ENCODE data around the gene JMJD4.

Gene JMJD4

GRCh38 chr1:227778401-227778947, 43.4 kb upstream of the JMJD4 start:
- TF ChIP-seq CTCF (IDR thresholded peaks at IDR 0.05; ENCODE audit: low read length, missing control alignments): no peak
- DNase-seq (ENCODE audit: low read depth): peak; percentile 35
- H3K4me3 ChIP-seq (replicated peaks; ENCODE audit: low read depth, low read length): no peak overlapping the region

- no peak overlapping the region for H3K4me3 ChIP-seq (replicated peaks; ENCODE audit: low read depth, low read length)
- no peak for TF ChIP-seq CTCF (IDR thresholded peaks at IDR 0.05; ENCODE audit: low read length, missing control alignments)
- DNase-seq (ENCODE audit: low read depth): no peak
Measured at GRCh38 chr1:227777646-227778045, 42.5 kb upstream of the JMJD4 start.

GRCh38 chr1:227777156-227777555, 42.1 kb upstream of the JMJD4 start:
- no peak for DNase-seq (ENCODE audit: low read depth)
- H3K4me3 ChIP-seq (replicated peaks; ENCODE audit: low read depth, low read length): no peak overlapping the region
- no peak for TF ChIP-seq CTCF (IDR thresholded peaks at IDR 0.05; ENCODE audit: low read length, missing control alignments)

GRCh38 chr1:227776331-227776771, 41.2 kb upstream of the JMJD4 start:
- peak; percentile 60 for DNase-seq (ENCODE audit: low read depth)
- no peak for TF ChIP-seq CTCF (IDR thresholded peaks at IDR 0.05; ENCODE audit: low read length, missing control alignments)

GRCh38 chr1:227775841-227776240, 40.7 kb upstream of the JMJD4 start:
- no peak for TF ChIP-seq CTCF (IDR thresholded peaks at IDR 0.05; ENCODE audit: low read length, missing control alignments)
- DNase-seq (ENCODE audit: low read depth): peak; percentile 7
- H3K4me3 ChIP-seq (replicated peaks; ENCODE audit: low read depth, low read length): no peak overlapping the region

More at GRCh38 chr1:227776331-227776771, 41.2 kb upstream of the JMJD4 start:
- no peak overlapping the region for H3K4me3 ChIP-seq (replicated peaks; ENCODE audit: low read depth, low read length)

- H3K4me3 ChIP-seq (replicated peaks; ENCODE audit: low read depth, low read length): no peak overlapping the region
- peak; percentile 45 for DNase-seq (ENCODE audit: low read depth)
- no peak for TF ChIP-seq CTCF (IDR thresholded peaks at IDR 0.05; ENCODE audit: low read length, missing control alignments)
Measured at GRCh38 chr1:227774821-227775661, 39.9 kb upstream of the JMJD4 start.
